Ovary (tissue), 9 donors: ENCODE results near the gene MYBPH. TPM values are rescaled to one million over a fixed set of nuclear protein-coding genes. Genes with fewer than 3 reads are reported as not detected.

ENCODE experiments used
- DNase-seq, 5 donors: peaks; one replicate each; pipeline ENCODE4 v3.0.0-alpha.2; 2019 to 2020
- H3K27ac ChIP-seq, 2 donors: fragments of 200-600 bp; one replicate each; pipeline versions ENCODE4 v1.5.1 to v1.8.0; 2019 to 2022
- H3K27me3 ChIP-seq: fragments of 200-600 bp; one replicate; pipeline ENCODE4 v1.8.0; 2022
- H3K36me3 ChIP-seq: fragments of 200-600 bp; sonication (generic); one replicate; pipeline ENCODE4 v1.5.1; 2019
- H3K4me1 ChIP-seq: one replicate; pipeline ENCODE4 v1.8.1; 2013; ENCODE audit warnings: mild to moderate bottlenecking, moderate library complexity; ENCODE audit not compliant: insufficient read depth
- H3K4me3 ChIP-seq: fragments of 200-600 bp; sonication (generic); one replicate; pipeline ENCODE4 v1.5.1; 2017
- H3K9me3 ChIP-seq, 2 donors: fragments of 200-600 bp in 1 of 2; sonication (generic) in 1 of 2; one replicate each; pipeline versions ENCODE4 v1.5.1 to v1.8.1; 2013 to 2019; ENCODE audit warnings: mild to moderate bottlenecking in 1 of 2, moderate library complexity in 1 of 2
- EP300 ChIP-seq: sonication (generic); formaldehyde crosslinking; IDR thresholded peaks from one replicate; pipeline ENCODE4 v1.6.1; 2017; ENCODE audit warnings: antibody characterized with exemption
- POLR2A ChIP-seq: fragments of 450-650 bp; IDR thresholded peaks from one replicate; pipeline ENCODE4 v1.6.1; 2017; ENCODE audit warnings: antibody characterized with exemption, mild to moderate bottlenecking, moderate library complexity
- WGBS, 3 donors: extraction: QIAGEN DNeasy Blood & Tissue Kit in 1 of 3; methylation state at CpG; one replicate each; pipeline versions ENCODE4 v1.1.5 to v1.1.7; 2013 to 2017; 5-methylcytosine and 5-hydroxymethylcytosine counted together
- intact Hi-C, 4 donors: fragments of 100-400 bp; cut with DNase I; formaldehyde crosslinking; loops; one replicate each; pipeline versions ENCODE4 v1.11.0 to v1.15.1; 2022 to 2023
- polyA plus RNA-seq, 2 donors: library from polyadenylated mRNA; stranded (reverse); fragments of 200-250 nt in 1 of 2; fragments of 350-450 nt in 1 of 2; fragmentation: Illumina TruSeq in 1 of 2; extraction: RNeasy Lipid Tissue Mini Kit (QIAGEN cat#74804) in 1 of 2; gene quantifications; one replicate each; pipeline ENCODE4 v1.2.3, GENCODE V29; 2013 to 2014
- total RNA-seq, 7 donors: library from RNA; depleted of rRNA in 2 of 7; stranded (reverse); fragments of >200 nt in 2 of 7; fragmentation: NEBNext Ultra II Directional in 3 of 7; extraction: Animal tissue kit (Norgen Biotek cat#: 25700) in 3 of 7; gene quantifications; one replicate each; pipeline versions ENCODE4 v1.1.0 to v1.2.4, GENCODE V29; 2016 to 2023
- TF ChIP-seq, protein P1 (sequence below), 3 donors: fragments of 450-650 bp in 2 of 3; fragments of 200-600 bp in 1 of 3; IDR thresholded peaks; one replicate each; pipeline versions ENCODE4 v1.5.1 to v1.8.0; 2016 to 2022; ENCODE audit warnings: antibody characterized with exemption in 3 of 3, mild to moderate bottlenecking in 1 of 3
- donor health status: DM: no; HTN: no; CAD: no; lungs with moderate emphysema.
- donor health status: DM: no; HTN: no; CAD: no.
- donor health status: Bipolar disorder and iron deficiency.
- donor health status: DM: yes; HTN: yes; CAD: no.
- donor health status: DM: no; HTN: no; CAD: no.
- donor health status: DM: yes; HTN: yes; CAD: no.

Gene MYBPH
- total and polyA plus RNA-seq, 9 donors = 0.04 to 0.27 (median 0.17) TPM; not detected in 5

- no peak for TF ChIP-seq EP300
- TF ChIP-seq, protein P1, sequence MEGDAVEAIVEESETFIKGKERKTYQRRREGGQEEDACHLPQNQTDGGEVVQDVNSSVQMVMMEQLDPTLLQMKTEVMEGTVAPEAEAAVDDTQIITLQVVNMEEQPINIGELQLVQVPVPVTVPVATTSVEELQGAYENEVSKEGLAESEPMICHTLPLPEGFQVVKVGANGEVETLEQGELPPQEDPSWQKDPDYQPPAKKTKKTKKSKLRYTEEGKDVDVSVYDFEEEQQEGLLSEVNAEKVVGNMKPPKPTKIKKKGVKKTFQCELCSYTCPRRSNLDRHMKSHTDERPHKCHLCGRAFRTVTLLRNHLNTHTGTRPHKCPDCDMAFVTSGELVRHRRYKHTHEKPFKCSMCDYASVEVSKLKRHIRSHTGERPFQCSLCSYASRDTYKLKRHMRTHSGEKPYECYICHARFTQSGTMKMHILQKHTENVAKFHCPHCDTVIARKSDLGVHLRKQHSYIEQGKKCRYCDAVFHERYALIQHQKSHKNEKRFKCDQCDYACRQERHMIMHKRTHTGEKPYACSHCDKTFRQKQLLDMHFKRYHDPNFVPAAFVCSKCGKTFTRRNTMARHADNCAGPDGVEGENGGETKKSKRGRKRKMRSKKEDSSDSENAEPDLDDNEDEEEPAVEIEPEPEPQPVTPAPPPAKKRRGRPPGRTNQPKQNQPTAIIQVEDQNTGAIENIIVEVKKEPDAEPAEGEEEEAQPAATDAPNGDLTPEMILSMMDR (IDR thresholded peaks at IDR 0.05) = no peak
- no peak for TF ChIP-seq POLR2A
- 64 to 71% (median 65%) methylated on average over 9 of the region's 9 CpGs for WGBS, 3 donors
- H3K36me3 ChIP-seq = no peaks in the 10 kb centered on the region
- no peak overlapping the region for H3K27ac ChIP-seq
- H3K27me3 ChIP-seq = no peaks in the 10 kb centered on the region
- DNase-seq = no peak
- no peaks in the 10 kb centered on the region for H3K9me3 ChIP-seq
- H3K4me1 ChIP-seq = no peaks in the 10 kb centered on the region
- H3K4me3 ChIP-seq = no peak overlapping the region
- intact Hi-C loops = loop anchor here in 3 of 4 donors (5.0 kb wide), 4 partner anchors 88 to 178 kb away; partner anchors contain the start of gene ADORA1 (in 1 of the 3)
These were observed 39.9 kb upstream of the MYBPH start for GRCh38 chr1:203215573-203215972.

- no peak for DNase-seq
- no peaks in the 10 kb centered on the region for H3K4me1 ChIP-seq
- WGBS, 3 donors = 80 to 87% (median 87%) methylated on average over 7 of the region's 7 CpGs
- TF ChIP-seq EP300 (no peak), POLR2A (no peak)
- no peaks in the 10 kb centered on the region for H3K27me3 ChIP-seq
- no peak overlapping the region for H3K27ac ChIP-seq
- no peaks in the 10 kb centered on the region for H3K9me3 ChIP-seq
- H3K4me3 ChIP-seq = no peak overlapping the region
- no peaks in the 10 kb centered on the region for H3K36me3 ChIP-seq
- intact Hi-C loops = loop anchor here in 3 of 4 donors (5.0 kb wide), 4 partner anchors 88 to 178 kb away; partner anchors contain the start of gene ADORA1 (in 1 of the 3)
These were observed 39.2 kb upstream of the MYBPH start for GRCh38 chr1:203214871-203215270.

GRCh38 chr1:203213126-203213525, 37.5 kb upstream of the MYBPH start:
- Histone ChIP-seq H3K27ac (no peak overlapping the region), H3K36me3 (no peaks in the 10 kb centered on the region), H3K27me3 (no peaks in the 10 kb centered on the region), H3K4me1 (no peaks in the 10 kb centered on the region), H3K4me3 (no peak overlapping the region), H3K9me3 (no peaks in the 10 kb centered on the region)
- DNase-seq = no peak
- TF ChIP-seq, protein P1 (IDR thresholded peaks at IDR 0.05) = no peak
- TF ChIP-seq POLR2A (no peak), EP300 (no peak)
- WGBS, 3 donors = 87 to 90% (median 87%) methylated on average over 6 of the region's 6 CpGs
- intact Hi-C loops = no loop called here

DNA sequence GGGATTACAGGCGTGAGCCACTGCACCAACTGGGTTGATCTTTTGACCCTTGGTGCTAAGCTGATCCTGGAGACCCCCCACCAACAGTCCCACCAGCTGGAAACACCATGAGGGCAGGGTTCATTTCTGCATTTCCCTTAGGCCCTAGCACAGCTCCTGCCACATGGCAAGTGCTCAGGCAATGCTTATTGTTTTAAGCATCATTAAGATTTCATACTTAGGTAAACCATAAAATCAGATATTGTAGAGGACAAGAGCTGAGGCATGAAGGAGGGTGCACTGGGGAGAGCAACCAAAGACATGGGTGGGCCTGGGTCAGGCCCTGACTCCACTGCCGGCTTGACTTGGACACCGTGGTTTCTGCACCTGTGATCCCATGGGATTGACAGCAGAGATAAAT, 36.2 kb upstream of the MYBPH start:
- no peak for DNase-seq
- WGBS, 3 donors = 88 to 90% (median 89%) methylated on average over 3 of the region's 3 CpGs

DNA sequence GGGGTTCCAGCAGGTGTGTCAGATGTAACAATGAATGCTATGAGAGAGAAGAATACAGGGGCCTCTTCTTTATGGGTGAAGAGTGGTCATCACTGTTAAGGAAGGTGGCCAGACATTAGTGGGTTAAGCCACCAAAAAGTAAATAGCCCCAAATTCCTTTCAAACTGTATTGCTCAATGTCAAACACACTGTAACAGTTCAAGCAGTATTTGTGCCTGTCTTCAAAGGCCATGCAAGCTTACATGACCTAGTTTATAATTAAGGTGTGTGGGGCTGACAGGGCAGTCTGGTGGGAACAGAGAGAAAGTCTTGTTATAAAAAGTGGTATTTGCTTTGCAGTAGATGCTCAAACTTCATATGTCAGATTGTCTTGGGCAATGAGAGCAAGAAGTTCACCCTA, 35.4 kb upstream of the MYBPH start:
- Histone ChIP-seq H3K27me3 (no peaks in the 10 kb centered on the region), H3K9me3 (no peaks in the 10 kb centered on the region), H3K4me3 (no peak overlapping the region), H3K4me1 (no peaks in the 10 kb centered on the region), H3K27ac (no peak overlapping the region), H3K36me3 (no peaks in the 10 kb centered on the region)
- intact Hi-C loops = no loop called here
- TF ChIP-seq EP300 (no peak), POLR2A (no peak)
- TF ChIP-seq, protein P1 (IDR thresholded peaks at IDR 0.05) = no peak
- DNase-seq = no peak

More for the DNA sequence above, 36.2 kb upstream of the MYBPH start:
- Histone ChIP-seq H3K27ac (no peak overlapping the region), H3K9me3 (no peaks in the 10 kb centered on the region), H3K36me3 (no peaks in the 10 kb centered on the region), H3K4me1 (no peaks in the 10 kb centered on the region), H3K27me3 (no peaks in the 10 kb centered on the region), H3K4me3 (no peak overlapping the region)
- intact Hi-C loops = no loop called here
- TF ChIP-seq, protein P1 (IDR thresholded peaks at IDR 0.05) = no peak
- TF ChIP-seq EP300 = no peak
- TF ChIP-seq POLR2A = no peak
